Measurements from ENCODE around the gene WDR83. TPM values are rescaled to one million over a fixed set of nuclear protein-coding genes. Genes with fewer than 3 reads are reported as not detected.
"Not testable (repeated sequence)": the region's sequence is repeated elsewhere in the genome, so short reads cannot be mapped to it uniquely, and the experiment has no call there.

WDR83 gene, protein sequence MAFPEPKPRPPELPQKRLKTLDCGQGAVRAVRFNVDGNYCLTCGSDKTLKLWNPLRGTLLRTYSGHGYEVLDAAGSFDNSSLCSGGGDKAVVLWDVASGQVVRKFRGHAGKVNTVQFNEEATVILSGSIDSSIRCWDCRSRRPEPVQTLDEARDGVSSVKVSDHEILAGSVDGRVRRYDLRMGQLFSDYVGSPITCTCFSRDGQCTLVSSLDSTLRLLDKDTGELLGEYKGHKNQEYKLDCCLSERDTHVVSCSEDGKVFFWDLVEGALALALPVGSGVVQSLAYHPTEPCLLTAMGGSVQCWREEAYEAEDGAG
- 13.0 TPM for total RNA-seq
- 10 to 100 TPM; 10.6 to 18.5 (median 12.9) TPM for polyA plus RNA-seq

DNA sequence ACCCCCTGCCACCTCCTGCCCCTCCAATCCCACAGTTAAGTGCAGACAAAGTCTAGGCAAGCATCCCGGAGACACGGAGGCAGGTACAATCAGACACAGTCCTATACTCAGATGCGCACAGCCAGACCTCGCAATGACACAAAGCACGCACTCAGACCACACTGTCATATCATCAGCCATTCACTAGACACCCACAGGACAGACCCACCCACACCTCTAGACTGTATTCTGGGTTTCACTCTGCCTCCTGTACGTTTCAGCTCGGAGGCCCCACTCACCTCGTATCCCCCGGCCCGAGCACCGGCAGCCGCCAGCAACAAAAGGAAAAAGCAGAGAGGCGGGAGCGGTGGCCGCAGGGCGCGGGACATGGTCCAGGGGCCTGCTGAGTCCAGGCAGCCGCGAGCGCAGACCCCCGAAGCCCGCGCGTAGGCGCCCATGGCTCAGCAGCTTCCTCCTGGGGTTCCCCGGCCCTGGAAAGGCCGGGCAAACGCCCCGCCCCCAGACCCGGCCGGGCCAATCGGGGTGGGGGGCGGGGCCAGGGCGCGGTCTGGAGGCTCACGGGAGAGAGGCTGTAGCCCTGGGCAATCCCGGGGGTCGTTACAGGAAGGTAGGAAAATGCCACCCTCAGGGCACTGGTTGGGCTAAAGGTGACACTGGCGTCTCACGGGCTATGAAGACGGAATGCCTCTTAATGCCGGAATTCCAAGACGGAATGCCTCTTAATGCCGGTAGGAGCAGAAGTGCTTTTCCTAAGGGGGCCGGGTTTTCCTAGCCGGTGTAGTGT lies at the start of gene WDR83, which contains the start of gene MAN2B1:
Gene WDR83, plus strand, starts transcription at position 543 of the 784 bp plus-strand sequence. CDS start 2,984 bp downstream, outside the sequence.
Gene MAN2B1, minus strand, starts transcription at position 478 of the 784 bp plus-strand sequence. Its CDS starts 41 bp downstream, at position 437.
- H3K4me3 Mint-ChIP-seq: peak within 1 kb of the TSS; percentile 91 to 100 (median 96)
- Histone ChIP-seq H3K27me3 (ENCODE audit: control insufficient read depth, insufficient read depth, low read length) (no peaks in the 10 kb centered on the region), H3K4me3 (ENCODE audit: low read depth, low read length) (peak within 1 kb of the TSS; percentile 95), H3K36me3 (ENCODE audit: control insufficient read depth, insufficient read depth, low read length) (peaks cover 24% of the 10 kb centered on the region), H3K27ac (ENCODE audit: insufficient read depth, low read length, poor library complexity, severe bottlenecking) (peak within 1 kb of the TSS; percentile 97), H3K9me3 (ENCODE audit: control insufficient read depth in 2 of 2, low read length in 2 of 2) (no peaks in the 10 kb centered on the region), H3K4me1 (ENCODE audit: control insufficient read depth, insufficient read depth, low read length, poor library complexity, severe bottlenecking) (peaks cover 63% of the 10 kb centered on the region)
- no peaks in the 10 kb centered on the region for H3K27me3 Mint-ChIP-seq
- DNase-seq: peak; percentile 64 to 79 (median 76)
- H3K9me3 Mint-ChIP-seq: no peaks in the 10 kb centered on the region
- peaks cover 3% of the 10 kb centered on the region for H3K36me3 Mint-ChIP-seq
- peak within 1 kb of the TSS; percentile 98 to 99 (median 98) for H3K27ac Mint-ChIP-seq
- peak; percentile 64 to 70 for ATAC-seq (ENCODE audit: low read depth in 2 of 2)
- peaks cover 5 to 62% (median 32%) of the 10 kb centered on the region in 4 donors for H3K4me1 Mint-ChIP-seq

- peaks cover 14% of the 10 kb centered on the region for H3K36me3 ChIP-seq (ENCODE audit: control insufficient read depth, insufficient read depth, low read length)
- no peaks in the 10 kb centered on the region for H3K27me3 ChIP-seq (ENCODE audit: control insufficient read depth, insufficient read depth, low read length)
- H3K4me3 Mint-ChIP-seq: no peak overlapping the region
- DNase-seq: no peak
- H3K9me3 Mint-ChIP-seq: peaks cover 0 to 2% (median 0%) of the 10 kb centered on the region in 7 donors
- no peak overlapping the region for H3K27ac ChIP-seq (ENCODE audit: insufficient read depth, low read length, poor library complexity, severe bottlenecking)
- peak overlapping the region in 1 of 3 donors; percentile 9 for H3K27ac Mint-ChIP-seq
- H3K4me3 ChIP-seq (ENCODE audit: low read depth, low read length): no peak overlapping the region
- H3K27me3 Mint-ChIP-seq: no peaks in the 10 kb centered on the region
- H3K4me1 Mint-ChIP-seq: peaks cover 12 to 56% (median 29%) of the 10 kb centered on the region in 4 donors
- peaks cover 28% of the 10 kb centered on the region for H3K4me1 ChIP-seq (ENCODE audit: control insufficient read depth, insufficient read depth, low read length, poor library complexity, severe bottlenecking)
- ATAC-seq (ENCODE audit: low read depth in 2 of 2): no peak
- H3K9me3 ChIP-seq (ENCODE audit: control insufficient read depth in 2 of 2, low read length in 2 of 2): no peaks in the 10 kb centered on the region
- peaks cover 8% of the 10 kb centered on the region for H3K36me3 Mint-ChIP-seq
Observed at GRCh38 chr19:12617646-12618045, 49.0 kb upstream of the WDR83 start.

- not testable (repeated sequence) for H3K27me3 Mint-ChIP-seq; DNase-seq; H3K36me3 Mint-ChIP-seq; H3K4me1 ChIP-seq (ENCODE audit: control insufficient read depth, insufficient read depth, low read length, poor library complexity, severe bottlenecking); H3K9me3 ChIP-seq (ENCODE audit: control insufficient read depth in 2 of 2, low read length in 2 of 2); H3K9me3 Mint-ChIP-seq; H3K27me3 ChIP-seq (ENCODE audit: control insufficient read depth, insufficient read depth, low read length); ATAC-seq (ENCODE audit: low read depth in 2 of 2); H3K4me3 ChIP-seq (ENCODE audit: low read depth, low read length); H3K27ac ChIP-seq (ENCODE audit: insufficient read depth, low read length, poor library complexity, severe bottlenecking)
- peaks cover 35% of the 10 kb centered on the region for H3K36me3 ChIP-seq (ENCODE audit: control insufficient read depth, insufficient read depth, low read length)
- peak overlapping the region in 1 of 4 donors; percentile 78 for H3K4me3 Mint-ChIP-seq
- peak overlapping the region in 1 of 3 donors; percentile 51 for H3K27ac Mint-ChIP-seq
- peaks cover 0 to 27% (median 12%) of the 10 kb centered on the region in 4 donors for H3K4me1 Mint-ChIP-seq
Observed at GRCh38 chr19:12621253-12622024, 45.2 kb upstream of the WDR83 start.

- Mint-ChIP-seq H3K4me3 (no peak overlapping the region), H3K4me1 (peaks cover 0 to 20% (median 9%) of the 10 kb centered on the region in 4 donors), H3K27ac (no peak overlapping the region), H3K27me3 (no peaks in the 10 kb centered on the region), H3K36me3 (peaks cover 19% of the 10 kb centered on the region), H3K9me3 (peaks cover 0 to 17% (median 3%) of the 10 kb centered on the region in 7 donors)
- no peak for DNase-seq
- H3K36me3 ChIP-seq (ENCODE audit: control insufficient read depth, insufficient read depth, low read length): peaks cover 43% of the 10 kb centered on the region
- H3K4me3 ChIP-seq (ENCODE audit: low read depth, low read length): no peak overlapping the region
- peaks cover 12 to 18% of the 10 kb centered on the region in 2 experiments for H3K9me3 ChIP-seq (ENCODE audit: control insufficient read depth in 2 of 2, low read length in 2 of 2)
- no peak for ATAC-seq (ENCODE audit: low read depth in 2 of 2)
- no peak overlapping the region for H3K27ac ChIP-seq (ENCODE audit: insufficient read depth, low read length, poor library complexity, severe bottlenecking)
- H3K4me1 ChIP-seq (ENCODE audit: control insufficient read depth, insufficient read depth, low read length, poor library complexity, severe bottlenecking): no peaks in the 10 kb centered on the region
- H3K27me3 ChIP-seq (ENCODE audit: control insufficient read depth, insufficient read depth, low read length): no peaks in the 10 kb centered on the region
Observed at GRCh38 chr19:12623361-12624031, 43.1 kb upstream of the WDR83 start.

GRCh38 chr19:12626958-12627357 lies 39.6 kb upstream of the WDR83 start:
- peak overlapping the region in 1 of 3 donors; percentile 20 for H3K27ac Mint-ChIP-seq

GRCh38 chr19:12628040-12629022 lies 38.3 kb upstream of the WDR83 start:
- H3K27ac Mint-ChIP-seq: no peak overlapping the region

More at GRCh38 chr19:12626958-12627357, 39.6 kb upstream of the WDR83 start:
- peaks cover 62% of the 10 kb centered on the region for H3K36me3 ChIP-seq (ENCODE audit: control insufficient read depth, insufficient read depth, low read length)
- peaks cover 19 to 29% of the 10 kb centered on the region in 2 experiments for H3K9me3 ChIP-seq (ENCODE audit: control insufficient read depth in 2 of 2, low read length in 2 of 2)
- DNase-seq (no peak), ATAC-seq (ENCODE audit: low read depth in 2 of 2) (no peak)
- no peaks in the 10 kb centered on the region for H3K27me3 ChIP-seq (ENCODE audit: control insufficient read depth, insufficient read depth, low read length)
- no peaks in the 10 kb centered on the region for H3K27me3 Mint-ChIP-seq
- no peak overlapping the region for H3K4me3 Mint-ChIP-seq
- H3K9me3 Mint-ChIP-seq: peaks cover 0 to 24% (median 6%) of the 10 kb centered on the region in 7 donors
- H3K4me1 Mint-ChIP-seq: peaks cover 0 to 6% (median 3%) of the 10 kb centered on the region in 4 donors
- H3K36me3 Mint-ChIP-seq: peaks cover 31% of the 10 kb centered on the region
- no peak overlapping the region for H3K4me3 ChIP-seq (ENCODE audit: low read depth, low read length)
- H3K27ac ChIP-seq (ENCODE audit: insufficient read depth, low read length, poor library complexity, severe bottlenecking): no peak overlapping the region
- no peaks in the 10 kb centered on the region for H3K4me1 ChIP-seq (ENCODE audit: control insufficient read depth, insufficient read depth, low read length, poor library complexity, severe bottlenecking)

More at GRCh38 chr19:12628040-12629022, 38.3 kb upstream of the WDR83 start:
- ATAC-seq (ENCODE audit: low read depth in 2 of 2) (no peak), DNase-seq (no peak)
- H3K9me3 ChIP-seq (ENCODE audit: control insufficient read depth in 2 of 2, low read length in 2 of 2): peaks cover 19 to 29% of the 10 kb centered on the region in 2 experiments
- no peaks in the 10 kb centered on the region for H3K27me3 Mint-ChIP-seq
- no peak overlapping the region for H3K27ac ChIP-seq (ENCODE audit: insufficient read depth, low read length, poor library complexity, severe bottlenecking)
- peaks cover 0 to 5% (median 2%) of the 10 kb centered on the region in 4 donors for H3K4me1 Mint-ChIP-seq
- no peak overlapping the region for H3K4me3 ChIP-seq (ENCODE audit: low read depth, low read length)
- H3K27me3 ChIP-seq (ENCODE audit: control insufficient read depth, insufficient read depth, low read length): no peaks in the 10 kb centered on the region
- H3K4me3 Mint-ChIP-seq: no peak overlapping the region
- no peaks in the 10 kb centered on the region for H3K4me1 ChIP-seq (ENCODE audit: control insufficient read depth, insufficient read depth, low read length, poor library complexity, severe bottlenecking)
- peaks cover 60% of the 10 kb centered on the region for H3K36me3 ChIP-seq (ENCODE audit: control insufficient read depth, insufficient read depth, low read length)
- peaks cover 0 to 24% (median 3%) of the 10 kb centered on the region in 7 donors for H3K9me3 Mint-ChIP-seq
- peaks cover 31% of the 10 kb centered on the region for H3K36me3 Mint-ChIP-seq
